AG04449 (cell line): ENCODE measurements around the gene ZNF438.

Source experiments
- CTCF ChIA-PET: fragments of 350-600 bp; formaldehyde crosslinking; extraction: SDS; loops from one replicate; lab custom pipeline; 2021; ENCODE audit warnings: antibody characterized with exemption; lab: Yijun Ruan, JAX
- POLR2A ChIA-PET: fragments of 400-600, 350-600 bp; formaldehyde crosslinking; extraction: SDS; loops from one replicate; lab custom pipeline; 2020; ENCODE audit warnings: antibody characterized with exemption, inconsistent platforms; lab: Yijun Ruan, JAX
- DNase-seq: peaks from one replicate; pipeline ENCODE4 v3.0.0-alpha.2; 2010; ENCODE audit warnings: low read depth, low spot score
- H3K4me3 ChIP-seq: 2 replicates; pipeline ENCODE4 v1.5.1; 2011; ENCODE audit warnings: low read depth, mild to moderate bottlenecking, control low read depth, low read length
- TF ChIP-seq, protein P1 (sequence below): IDR thresholded peaks from one replicate; pipeline ENCODE4 v1.5.1; 2011; ENCODE audit warnings: mild to moderate bottlenecking, moderate library complexity, low read length, control low read depth, inconsistent platforms; ENCODE audit not compliant: insufficient read depth; ENCODE audit errors: missing control alignments

The ZNF438 gene

DNA sequence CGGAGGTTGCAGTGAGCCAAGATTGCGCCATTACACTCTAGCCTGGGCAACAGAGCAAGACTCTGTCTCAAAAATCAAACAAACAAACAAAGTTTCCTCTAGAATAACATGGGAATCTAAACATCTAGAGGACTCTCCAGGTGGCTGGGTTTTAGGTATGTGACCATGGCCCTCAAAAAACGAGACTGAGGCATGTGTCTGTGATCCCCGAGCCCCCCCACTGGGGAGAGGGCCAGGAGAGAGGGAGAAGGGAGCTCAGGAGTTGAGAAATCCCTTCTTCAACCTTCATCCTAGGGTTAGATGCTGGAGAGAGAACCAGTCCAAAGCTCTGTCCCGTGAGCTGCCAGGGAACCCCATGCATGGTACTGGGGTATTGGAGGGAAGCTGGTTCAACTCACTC, 214.1 kb downstream of the ZNF438 start:
- DNase-seq = no peak
- ChIA-PET POLR2A (no interaction called here), CTCF (interaction anchor here (1.4 to 1.8 kb wide), 2 partner anchors 9 to 11 kb away, joined by 4 read pairs; no protein-coding TSS in a partner anchor)
- H3K4me3 ChIP-seq = no peak overlapping the region
- TF ChIP-seq, protein P1, sequence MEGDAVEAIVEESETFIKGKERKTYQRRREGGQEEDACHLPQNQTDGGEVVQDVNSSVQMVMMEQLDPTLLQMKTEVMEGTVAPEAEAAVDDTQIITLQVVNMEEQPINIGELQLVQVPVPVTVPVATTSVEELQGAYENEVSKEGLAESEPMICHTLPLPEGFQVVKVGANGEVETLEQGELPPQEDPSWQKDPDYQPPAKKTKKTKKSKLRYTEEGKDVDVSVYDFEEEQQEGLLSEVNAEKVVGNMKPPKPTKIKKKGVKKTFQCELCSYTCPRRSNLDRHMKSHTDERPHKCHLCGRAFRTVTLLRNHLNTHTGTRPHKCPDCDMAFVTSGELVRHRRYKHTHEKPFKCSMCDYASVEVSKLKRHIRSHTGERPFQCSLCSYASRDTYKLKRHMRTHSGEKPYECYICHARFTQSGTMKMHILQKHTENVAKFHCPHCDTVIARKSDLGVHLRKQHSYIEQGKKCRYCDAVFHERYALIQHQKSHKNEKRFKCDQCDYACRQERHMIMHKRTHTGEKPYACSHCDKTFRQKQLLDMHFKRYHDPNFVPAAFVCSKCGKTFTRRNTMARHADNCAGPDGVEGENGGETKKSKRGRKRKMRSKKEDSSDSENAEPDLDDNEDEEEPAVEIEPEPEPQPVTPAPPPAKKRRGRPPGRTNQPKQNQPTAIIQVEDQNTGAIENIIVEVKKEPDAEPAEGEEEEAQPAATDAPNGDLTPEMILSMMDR = no peak

DNA sequence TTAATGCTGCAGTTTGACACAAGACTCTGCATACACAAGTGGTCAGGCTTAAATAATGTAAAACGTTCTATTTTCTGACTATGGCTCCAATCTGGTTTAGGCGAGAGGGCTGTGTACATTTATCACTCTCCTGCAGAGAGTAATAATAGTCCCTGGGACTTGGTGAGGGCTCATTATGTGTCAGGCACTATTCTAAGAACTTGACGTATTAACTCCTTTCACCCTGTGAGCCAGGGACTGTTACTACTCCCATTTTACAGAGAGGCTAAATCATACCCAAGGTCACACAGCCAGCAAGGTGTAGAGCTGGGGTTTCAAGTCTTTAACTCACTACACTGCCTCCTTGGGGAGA, 214.9 kb downstream of the ZNF438 start:
- TF ChIP-seq, protein P1 = no peak
- ChIA-PET POLR2A (no interaction called here), CTCF (interaction anchor here (0.7 to 1.8 kb wide), 3 partner anchors 10 to 126 kb away, joined by 3 to 4 read pairs (median 4); no protein-coding TSS in a partner anchor)

DNA sequence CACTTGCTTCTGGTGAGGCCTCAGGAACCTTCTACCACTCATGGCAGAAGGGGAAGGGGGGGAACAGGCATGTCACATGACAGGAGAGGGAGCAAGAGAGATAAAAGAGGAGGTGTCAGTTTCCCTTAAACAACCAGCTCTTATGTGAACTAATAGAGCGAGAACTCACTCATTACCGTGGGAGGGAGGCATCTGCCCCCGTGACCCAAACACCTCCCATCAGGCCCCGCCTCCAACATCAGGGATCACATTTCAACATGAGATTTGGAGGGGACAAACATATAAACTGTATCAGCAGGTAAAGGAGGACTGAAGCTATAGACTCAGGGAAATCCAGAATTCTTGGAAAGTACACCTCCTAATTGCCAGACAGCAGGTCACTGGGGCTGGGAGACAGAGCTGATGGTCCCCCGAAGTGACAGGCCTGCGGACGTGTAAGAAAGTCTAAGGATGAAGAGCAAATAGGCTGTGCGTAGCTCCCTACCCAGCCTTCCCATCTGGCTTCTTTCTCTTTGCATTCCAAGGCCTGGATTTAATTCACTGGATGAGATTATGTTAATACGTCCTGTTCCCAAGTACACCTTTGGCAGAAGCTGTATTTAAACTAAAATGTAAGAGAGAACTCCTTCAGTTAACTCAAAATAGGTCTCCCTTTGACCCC, 215.4 kb downstream of the ZNF438 start:
- ChIA-PET CTCF (interaction anchor here (0.7 to 1.8 kb wide), 3 partner anchors 10 to 126 kb away, joined by 3 to 4 read pairs (median 4); no protein-coding TSS in a partner anchor), POLR2A (no interaction called here)
- DNase-seq = no peak
- TF ChIP-seq, protein P1 = no peak
- no peak overlapping the region for H3K4me3 ChIP-seq

More for the DNA sequence above, 214.9 kb downstream of the ZNF438 start:
- DNase-seq = no peak
- H3K4me3 ChIP-seq = no peak overlapping the region

- DNase-seq = no peak
- no peak overlapping the region for H3K4me3 ChIP-seq
- TF ChIP-seq, protein P1 = no peak
- POLR2A ChIA-PET = no interaction called here
- CTCF ChIA-PET = interaction anchor here (2.5 kb wide), 1 partner anchor 9 kb away, joined by 7 read pairs; no protein-coding TSS in a partner anchor
These were observed 217.7 kb downstream of the ZNF438 start for GRCh38 chr10:30813872-30814481.

- no peak for DNase-seq
- TF ChIP-seq, protein P1 = no peak
- ChIA-PET CTCF (interaction anchor here (1.0 to 1.1 kb wide), 2 partner anchors 10 to 30 kb away, joined by 3 read pairs; no protein-coding TSS in a partner anchor), POLR2A (interaction anchor here (0.6 kb wide), 1 partner anchor 9 kb away, joined by 3 read pairs; no protein-coding TSS in a partner anchor)
- no peak overlapping the region; the same call in 1 of the 2 replicates for H3K4me3 ChIP-seq
These were observed 219.4 kb downstream of the ZNF438 start for GRCh38 chr10:30812018-30812851.
